Measurements from ENCODE around the gene MED1. TPM values are rescaled to one million over a fixed set of nuclear protein-coding genes. Genes with fewer than 3 reads are reported as not detected.
"Not testable (repeated sequence)": the region's sequence is repeated elsewhere in the genome, so short reads cannot be mapped to it uniquely, and the experiment has no call there.

The MED1 gene
- total and polyA plus RNA-seq, 4 donors, result 6.5 to 34.6 (median 22.5) TPM

DNA sequence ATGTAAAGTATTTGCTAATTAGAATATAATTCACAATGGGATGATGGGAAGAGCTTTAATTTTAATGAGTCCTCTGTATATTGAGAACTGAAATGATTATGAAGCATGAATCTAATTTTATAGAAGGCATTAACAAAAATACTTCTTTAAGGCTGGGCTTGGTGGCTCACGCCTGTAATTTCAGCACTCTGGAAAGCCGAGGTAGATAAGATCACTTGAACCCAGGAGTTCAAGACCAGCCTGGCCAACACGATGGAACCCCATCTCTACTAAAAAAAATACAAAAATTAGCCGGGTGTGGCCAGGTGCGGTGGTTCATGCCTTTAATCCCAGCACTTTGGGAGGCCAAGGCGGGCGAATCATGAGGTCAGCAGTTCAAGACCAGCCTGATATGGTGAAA is 22.2 kb upstream of the MED1 start:
- H3K4me1 ChIP-seq (ENCODE audit: control insufficient read depth in 5 of 5, insufficient read depth in 5 of 5, low read length in 5 of 5), result no peaks in the 10 kb centered on the region
- H3K9ac ChIP-seq (ENCODE audit: insufficient read depth in 1 of 2, low read length in 2 of 2), result no peak overlapping the region
- H3K4me3 ChIP-seq, result no peak overlapping the region
- no peak for DNase-seq
- peaks cover 8 to 29% (median 22%) of the 10 kb centered on the region in 4 donors for H3K36me3 ChIP-seq (ENCODE audit: control insufficient read depth in 4 of 4, insufficient read depth in 4 of 4, low read length in 4 of 4)
- no peaks in the 10 kb centered on the region for H3K27me3 ChIP-seq (ENCODE audit: control insufficient read depth in 3 of 3, insufficient read depth in 3 of 3, low read length in 2 of 3)
- H3K27ac ChIP-seq (ENCODE audit: low read depth in 1 of 2, low read length in 1 of 2), result no peak overlapping the region
- TF ChIP-seq, protein P1, sequence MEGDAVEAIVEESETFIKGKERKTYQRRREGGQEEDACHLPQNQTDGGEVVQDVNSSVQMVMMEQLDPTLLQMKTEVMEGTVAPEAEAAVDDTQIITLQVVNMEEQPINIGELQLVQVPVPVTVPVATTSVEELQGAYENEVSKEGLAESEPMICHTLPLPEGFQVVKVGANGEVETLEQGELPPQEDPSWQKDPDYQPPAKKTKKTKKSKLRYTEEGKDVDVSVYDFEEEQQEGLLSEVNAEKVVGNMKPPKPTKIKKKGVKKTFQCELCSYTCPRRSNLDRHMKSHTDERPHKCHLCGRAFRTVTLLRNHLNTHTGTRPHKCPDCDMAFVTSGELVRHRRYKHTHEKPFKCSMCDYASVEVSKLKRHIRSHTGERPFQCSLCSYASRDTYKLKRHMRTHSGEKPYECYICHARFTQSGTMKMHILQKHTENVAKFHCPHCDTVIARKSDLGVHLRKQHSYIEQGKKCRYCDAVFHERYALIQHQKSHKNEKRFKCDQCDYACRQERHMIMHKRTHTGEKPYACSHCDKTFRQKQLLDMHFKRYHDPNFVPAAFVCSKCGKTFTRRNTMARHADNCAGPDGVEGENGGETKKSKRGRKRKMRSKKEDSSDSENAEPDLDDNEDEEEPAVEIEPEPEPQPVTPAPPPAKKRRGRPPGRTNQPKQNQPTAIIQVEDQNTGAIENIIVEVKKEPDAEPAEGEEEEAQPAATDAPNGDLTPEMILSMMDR (IDR thresholded peaks at IDR 0.05; ENCODE audit: control extremely low read depth, extremely low read depth), result no peak
- ATAC-seq (ENCODE audit: insufficient read depth, low FRiP score), result no peak
- WGBS, 2 donors, result 89 to 95% methylated on average over 7 of the region's 7 CpGs
- no peaks in the 10 kb centered on the region for H3K9me3 ChIP-seq (ENCODE audit: control insufficient read depth in 4 of 4, insufficient read depth in 3 of 4, low read length in 3 of 4)

DNA sequence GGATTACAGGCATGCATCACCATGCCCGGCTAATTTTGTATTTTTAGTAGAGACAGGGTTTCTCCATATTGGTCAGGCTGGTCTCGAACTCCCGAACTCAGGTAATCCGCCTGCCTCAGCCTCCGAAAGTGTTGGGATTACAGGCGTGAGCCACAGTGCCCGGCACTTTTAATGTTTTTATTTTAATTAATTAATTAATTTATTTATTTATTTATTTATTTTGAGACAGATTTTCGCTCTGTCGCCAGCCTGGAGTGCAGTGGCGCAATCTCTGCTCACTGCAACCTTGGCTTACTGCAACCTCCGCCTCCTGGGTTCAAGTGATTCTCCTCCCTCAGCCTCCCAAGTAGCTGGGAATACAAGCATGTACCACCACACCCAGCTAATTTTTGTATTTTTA is 17.5 kb upstream of the MED1 start:
- not testable (repeated sequence) for H3K9me3 ChIP-seq (ENCODE audit: control insufficient read depth in 4 of 4, insufficient read depth in 3 of 4, low read length in 3 of 4); H3K4me1 ChIP-seq (ENCODE audit: control insufficient read depth in 5 of 5, insufficient read depth in 5 of 5, low read length in 5 of 5); ATAC-seq (ENCODE audit: insufficient read depth, low FRiP score); H3K9ac ChIP-seq (ENCODE audit: insufficient read depth in 1 of 2, low read length in 2 of 2); DNase-seq; H3K4me3 ChIP-seq; H3K27me3 ChIP-seq (ENCODE audit: control insufficient read depth in 3 of 3, insufficient read depth in 3 of 3, low read length in 2 of 3); H3K27ac ChIP-seq (ENCODE audit: low read depth in 1 of 2, low read length in 1 of 2)
- H3K36me3 ChIP-seq (ENCODE audit: control insufficient read depth in 4 of 4, insufficient read depth in 4 of 4, low read length in 4 of 4), result peaks cover 4 to 21% (median 12%) of the 10 kb centered on the region in 4 donors
- 95 to 97% methylated on average over 11 of the region's 11 CpGs for WGBS, 2 donors

DNA sequence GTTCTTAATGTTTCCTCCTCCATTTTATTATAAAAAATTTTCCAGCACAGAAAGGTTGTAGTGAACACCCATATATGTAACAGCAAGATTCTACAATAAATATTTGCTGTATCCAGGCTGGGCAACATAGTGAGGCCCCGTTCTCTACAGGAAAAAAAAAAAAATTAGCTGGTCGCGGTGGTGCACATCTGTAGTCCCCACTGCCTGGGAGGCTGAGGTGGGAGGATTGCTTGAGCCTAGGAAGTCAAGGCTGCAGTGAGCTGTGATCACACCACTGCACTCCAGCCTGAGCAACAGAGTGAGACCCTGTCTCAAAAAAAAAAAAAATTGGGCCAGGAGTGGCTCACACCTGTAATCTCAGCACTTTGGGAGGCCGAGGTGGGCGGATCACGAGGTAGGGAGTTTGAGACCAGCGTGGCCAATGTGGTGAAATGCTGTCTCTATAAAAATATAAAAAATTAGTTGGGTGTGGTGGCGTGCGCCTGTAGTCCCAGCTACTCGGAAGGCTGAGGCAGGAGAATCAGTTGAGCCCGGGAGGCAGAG is 13.6 kb upstream of the MED1 start:
- H3K36me3 ChIP-seq (ENCODE audit: control insufficient read depth in 4 of 4, insufficient read depth in 4 of 4, low read length in 4 of 4); ATAC-seq (ENCODE audit: insufficient read depth, low FRiP score); H3K9ac ChIP-seq (ENCODE audit: insufficient read depth in 1 of 2, low read length in 2 of 2); DNase-seq; H3K27me3 ChIP-seq (ENCODE audit: control insufficient read depth in 3 of 3, insufficient read depth in 3 of 3, low read length in 2 of 3); H3K4me3 ChIP-seq; H3K9me3 ChIP-seq (ENCODE audit: control insufficient read depth in 4 of 4, insufficient read depth in 3 of 4, low read length in 3 of 4); H3K27ac ChIP-seq (ENCODE audit: low read depth in 1 of 2, low read length in 1 of 2): not testable (repeated sequence)
- 78 to 82% methylated on average over 11 of the region's 11 CpGs for WGBS, 2 donors
- peaks cover 0 to 12% (median 2%) of the 10 kb centered on the region in 5 donors for H3K4me1 ChIP-seq (ENCODE audit: control insufficient read depth in 5 of 5, insufficient read depth in 5 of 5, low read length in 5 of 5)

DNA sequence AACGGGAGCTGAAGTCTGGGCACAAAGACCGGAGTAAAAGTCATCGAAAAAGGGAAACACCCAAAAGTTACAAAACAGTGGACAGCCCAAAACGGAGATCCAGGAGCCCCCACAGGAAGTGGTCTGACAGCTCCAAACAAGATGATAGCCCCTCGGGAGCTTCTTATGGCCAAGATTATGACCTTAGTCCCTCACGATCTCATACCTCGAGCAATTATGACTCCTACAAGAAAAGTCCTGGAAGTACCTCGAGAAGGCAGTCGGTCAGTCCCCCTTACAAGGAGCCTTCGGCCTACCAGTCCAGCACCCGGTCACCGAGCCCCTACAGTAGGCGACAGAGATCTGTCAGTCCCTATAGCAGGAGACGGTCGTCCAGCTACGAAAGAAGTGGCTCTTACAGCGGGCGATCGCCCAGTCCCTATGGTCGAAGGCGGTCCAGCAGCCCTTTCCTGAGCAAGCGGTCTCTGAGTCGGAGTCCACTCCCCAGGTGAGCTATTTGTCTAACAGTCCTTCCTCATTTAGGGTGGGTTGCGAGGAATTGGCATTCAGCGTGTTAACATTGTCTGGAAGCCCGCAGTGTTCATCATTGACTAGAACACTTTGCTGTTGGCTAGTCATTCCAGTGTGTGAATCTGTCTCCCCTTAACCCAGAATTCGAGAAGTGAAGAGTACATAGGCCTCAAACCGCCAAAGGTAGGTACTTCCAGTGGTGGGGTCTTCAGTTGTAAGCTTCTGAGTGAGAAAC is 11.7 kb upstream of the MED1 start:
- WGBS, 2 donors, result 1% methylated on average over 28 of the region's 28 CpGs
- Histone ChIP-seq H3K4me3 (peak overlapping the region; percentile 64), H3K36me3 (ENCODE audit: control insufficient read depth in 4 of 4, insufficient read depth in 4 of 4, low read length in 4 of 4) (no peaks in the 10 kb centered on the region), H3K27me3 (ENCODE audit: control insufficient read depth in 3 of 3, insufficient read depth in 3 of 3, low read length in 2 of 3) (no peaks in the 10 kb centered on the region), H3K9me3 (ENCODE audit: control insufficient read depth in 4 of 4, insufficient read depth in 3 of 4, low read length in 3 of 4) (no peaks in the 10 kb centered on the region), H3K9ac (ENCODE audit: insufficient read depth in 1 of 2, low read length in 2 of 2) (peak overlapping the region; percentile 90 to 93), H3K27ac (ENCODE audit: low read depth in 1 of 2, low read length in 1 of 2) (peak overlapping the region; percentile 96 to 97), H3K4me1 (ENCODE audit: control insufficient read depth in 5 of 5, insufficient read depth in 5 of 5, low read length in 5 of 5) (peaks cover 0 to 12% (median 2%) of the 10 kb centered on the region in 5 donors)
- ATAC-seq (ENCODE audit: insufficient read depth, low FRiP score) (no peak), DNase-seq (peak in 1 of 3 donors; percentile 18)
- TF ChIP-seq, protein P1 (IDR thresholded peaks at IDR 0.05; ENCODE audit: control extremely low read depth, extremely low read depth), result no peak
